Suprapubic skin (tissue), 3 donors: ENCODE data around the gene SLC25A6.
"Not testable (repeated sequence)": the region's sequence is repeated elsewhere in the genome, so short reads cannot be mapped to it uniquely, and the experiment has no call there.

Source experiments
- CTCF ChIP-seq, 2 donors: fragments of 200-600 bp in 1 of 2; fragments of 450-650 bp in 1 of 2; sonication (generic) in 1 of 2; IDR thresholded peaks; one replicate each; pipeline ENCODE4 v1.5.1; 2016 to 2019; ENCODE audit warnings: antibody characterized with exemption in 2 of 2, mild to moderate bottlenecking in 1 of 2, moderate library complexity in 1 of 2
- EP300 ChIP-seq: sonication (generic); formaldehyde crosslinking; IDR thresholded peaks from one replicate; pipeline ENCODE4 v1.6.1; 2017; ENCODE audit warnings: antibody characterized with exemption

- TF ChIP-seq CTCF (IDR thresholded peaks at IDR 0.05); EP300: not testable (repeated sequence)
Observed at GRCh38 chrX:1349606-1350005, 42.3 kb downstream of the SLC25A6 start.
